ENCODE data around the gene CEP112.

GRCh38 chr17:66115246-66115645 lies 76.7 kb downstream of the CEP112 start:
- TF ChIP-seq, protein P1, sequence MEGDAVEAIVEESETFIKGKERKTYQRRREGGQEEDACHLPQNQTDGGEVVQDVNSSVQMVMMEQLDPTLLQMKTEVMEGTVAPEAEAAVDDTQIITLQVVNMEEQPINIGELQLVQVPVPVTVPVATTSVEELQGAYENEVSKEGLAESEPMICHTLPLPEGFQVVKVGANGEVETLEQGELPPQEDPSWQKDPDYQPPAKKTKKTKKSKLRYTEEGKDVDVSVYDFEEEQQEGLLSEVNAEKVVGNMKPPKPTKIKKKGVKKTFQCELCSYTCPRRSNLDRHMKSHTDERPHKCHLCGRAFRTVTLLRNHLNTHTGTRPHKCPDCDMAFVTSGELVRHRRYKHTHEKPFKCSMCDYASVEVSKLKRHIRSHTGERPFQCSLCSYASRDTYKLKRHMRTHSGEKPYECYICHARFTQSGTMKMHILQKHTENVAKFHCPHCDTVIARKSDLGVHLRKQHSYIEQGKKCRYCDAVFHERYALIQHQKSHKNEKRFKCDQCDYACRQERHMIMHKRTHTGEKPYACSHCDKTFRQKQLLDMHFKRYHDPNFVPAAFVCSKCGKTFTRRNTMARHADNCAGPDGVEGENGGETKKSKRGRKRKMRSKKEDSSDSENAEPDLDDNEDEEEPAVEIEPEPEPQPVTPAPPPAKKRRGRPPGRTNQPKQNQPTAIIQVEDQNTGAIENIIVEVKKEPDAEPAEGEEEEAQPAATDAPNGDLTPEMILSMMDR (conservative IDR thresholded peaks at IDR 0.05): no peak
- TF ChIP-seq ZFX (IDR thresholded peaks at IDR 0.05): no peak

Measured in C4-2B (cell line).